ENCODE results near the gene LRG1. TPM values are rescaled to one million over a fixed set of nuclear protein-coding genes. Genes with fewer than 3 reads are reported as not detected.

The LRG1 gene
- total RNA-seq, 1 experiment from 2014 or later: 0.81 TPM

- Mint-ChIP-seq H3K9me3 (no peaks in the 10 kb centered on the region), H3K27me3 (ENCODE audit: low read depth) (peaks cover 2% of the 10 kb centered on the region; the same call in 1 of the 2 replicates), H3K36me3 (peaks cover 6% of the 10 kb centered on the region), H3K4me1 (peaks cover 9% of the 10 kb centered on the region), H3K27ac (no peak within 1 kb of the TSS), H3K4me3 (no peak within 1 kb of the TSS)
- DNase-seq (ENCODE audit: low spot score) (no peak), ATAC-seq (no peak)
- ChIA-PET CTCF (interaction anchor here (1.0 to 3.2 kb wide), 8 partner anchors 8 to 77 kb away, joined by 3 to 28 read pairs (median 10); partner anchors contain the start of genes PLIN4 and PLIN5), POLR2A (no interaction called here)
- no peak for TF ChIP-seq ZBTB43 (CRISPR knock-in tag; IDR thresholded peaks at IDR 0.05)
- TF ChIP-seq TP53 (CRISPR knock-in tag; IDR thresholded peaks at IDR 0.05): no peak
- TF ChIP-seq JUN (CRISPR knock-in tag; IDR thresholded peaks at IDR 0.05): no peak
- TF ChIP-seq ZNF423 (CRISPR knock-in tag; IDR thresholded peaks at IDR 0.05): no peak
- no peak for TF ChIP-seq E2F4 (CRISPR knock-in tag; IDR thresholded peaks at IDR 0.05; ENCODE audit: borderline replicate concordance, low read depth)
- no peak for TF ChIP-seq CDX4 (CRISPR knock-in tag; IDR thresholded peaks at IDR 0.05; ENCODE audit: borderline replicate concordance)
- no peak for TF ChIP-seq GRHL2 (CRISPR knock-in tag; IDR thresholded peaks at IDR 0.05; ENCODE audit: insufficient replicate concordance, severe bottlenecking)
- TF ChIP-seq, protein P1, sequence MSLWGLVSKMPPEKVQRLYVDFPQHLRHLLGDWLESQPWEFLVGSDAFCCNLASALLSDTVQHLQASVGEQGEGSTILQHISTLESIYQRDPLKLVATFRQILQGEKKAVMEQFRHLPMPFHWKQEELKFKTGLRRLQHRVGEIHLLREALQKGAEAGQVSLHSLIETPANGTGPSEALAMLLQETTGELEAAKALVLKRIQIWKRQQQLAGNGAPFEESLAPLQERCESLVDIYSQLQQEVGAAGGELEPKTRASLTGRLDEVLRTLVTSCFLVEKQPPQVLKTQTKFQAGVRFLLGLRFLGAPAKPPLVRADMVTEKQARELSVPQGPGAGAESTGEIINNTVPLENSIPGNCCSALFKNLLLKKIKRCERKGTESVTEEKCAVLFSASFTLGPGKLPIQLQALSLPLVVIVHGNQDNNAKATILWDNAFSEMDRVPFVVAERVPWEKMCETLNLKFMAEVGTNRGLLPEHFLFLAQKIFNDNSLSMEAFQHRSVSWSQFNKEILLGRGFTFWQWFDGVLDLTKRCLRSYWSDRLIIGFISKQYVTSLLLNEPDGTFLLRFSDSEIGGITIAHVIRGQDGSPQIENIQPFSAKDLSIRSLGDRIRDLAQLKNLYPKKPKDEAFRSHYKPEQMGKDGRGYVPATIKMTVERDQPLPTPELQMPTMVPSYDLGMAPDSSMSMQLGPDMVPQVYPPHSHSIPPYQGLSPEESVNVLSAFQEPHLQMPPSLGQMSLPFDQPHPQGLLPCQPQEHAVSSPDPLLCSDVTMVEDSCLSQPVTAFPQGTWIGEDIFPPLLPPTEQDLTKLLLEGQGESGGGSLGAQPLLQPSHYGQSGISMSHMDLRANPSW (CRISPR knock-in tag; conservative IDR thresholded peaks at IDR 0.05; ENCODE audit: low read depth): no peak
- TF ChIP-seq NR2C2 (CRISPR knock-in tag; IDR thresholded peaks at IDR 0.05): no peak
Observed at GRCh38 chr19:4559569-4559968, 19.7 kb upstream of the LRG1 start, which contains the start of gene SEMA6B. TSS of gene SEMA6B (minus strand) at chr19:4559684. CDS start at chr19:4558457, 1,227 bp downstream.

DNA sequence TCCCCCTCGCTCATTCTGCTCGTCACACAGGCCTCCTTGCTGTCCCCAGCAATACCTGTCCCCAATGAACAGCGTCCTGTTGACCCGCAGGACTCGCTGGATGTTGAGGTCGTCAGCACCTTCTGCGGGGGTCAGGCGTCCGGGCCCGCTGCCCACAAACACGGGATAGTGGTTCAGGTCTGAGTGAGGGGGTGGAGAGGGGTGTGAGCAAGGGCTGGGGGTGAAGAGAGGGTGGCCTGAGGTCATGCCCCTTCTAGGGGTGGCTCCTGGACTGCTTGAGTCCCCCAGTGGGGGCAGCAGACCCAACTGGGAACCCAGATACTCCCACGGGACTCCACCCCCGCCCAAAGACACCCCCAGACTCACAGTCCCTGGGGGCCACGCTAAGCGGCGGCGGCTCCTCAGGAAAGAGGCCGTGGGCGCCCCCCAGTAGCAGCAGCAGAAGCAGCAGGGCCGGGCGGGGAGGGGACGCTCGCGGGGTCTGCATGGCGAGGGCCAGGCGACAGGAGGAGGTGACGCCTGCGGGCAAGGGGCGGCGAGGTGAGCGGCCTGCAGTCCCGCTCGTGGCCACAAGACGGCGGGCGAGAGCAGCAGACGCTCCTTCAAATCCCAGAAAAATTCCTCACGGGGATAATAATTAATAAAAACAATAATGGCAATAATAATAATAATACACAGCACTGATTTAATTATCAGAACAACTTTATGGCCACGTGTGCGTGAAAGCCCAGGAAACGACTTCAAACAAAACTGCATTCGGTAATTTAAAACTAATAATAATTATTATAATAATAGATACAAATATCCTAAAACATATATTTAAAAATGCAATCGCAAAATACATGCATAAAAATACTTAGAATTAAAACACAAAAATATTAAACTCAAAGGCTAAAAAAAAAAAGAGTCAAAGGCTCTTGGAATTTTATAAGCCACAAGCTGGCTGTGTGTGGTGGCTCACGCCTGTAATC lies 18.4 kb upstream of the LRG1 start:
- ATAC-seq (peak; percentile 12; the same call in 1 of the 2 replicates), DNase-seq (ENCODE audit: low spot score) (peak; percentile 78)
- H3K4me1 Mint-ChIP-seq: peaks cover 9% of the 10 kb centered on the region
- ChIA-PET POLR2A (no interaction called here), CTCF (interaction anchor here (0.6 to 3.2 kb wide), 16 partner anchors 9 to 120 kb away, joined by 3 to 28 read pairs (median 4); partner anchors contain the start of genes PLIN4 and PLIN5)
- H3K9me3 Mint-ChIP-seq: no peaks in the 10 kb centered on the region
- H3K27me3 Mint-ChIP-seq (ENCODE audit: low read depth): peaks cover 2% of the 10 kb centered on the region; the same call in 1 of the 2 replicates
- no peak overlapping the region for H3K27ac Mint-ChIP-seq
- no peak overlapping the region for H3K4me3 Mint-ChIP-seq
- peaks cover 19% of the 10 kb centered on the region for H3K36me3 Mint-ChIP-seq
- TF ChIP-seq PREB (CRISPR knock-in tag; IDR thresholded peaks at IDR 0.05; ENCODE audit: borderline replicate concordance) (no peak), FOXJ3 (CRISPR knock-in tag; IDR thresholded peaks at IDR 0.05; ENCODE audit: borderline replicate concordance) (no peak), HMGA2 (CRISPR knock-in tag; IDR thresholded peaks at IDR 0.05) (peak; percentile 84), ZNF423 (CRISPR knock-in tag; IDR thresholded peaks at IDR 0.05) (no peak), RORB (CRISPR knock-in tag; IDR thresholded peaks at IDR 0.05) (no peak), ZNF671 (CRISPR knock-in tag; IDR thresholded peaks at IDR 0.05) (no peak), MYBL2 (CRISPR knock-in tag; IDR thresholded peaks at IDR 0.05) (no peak), SMAD4 (CRISPR knock-in tag; IDR thresholded peaks at IDR 0.05) (no peak), PRDM15 (CRISPR knock-in tag; IDR thresholded peaks at IDR 0.05) (no peak), SOX15 (CRISPR knock-in tag; IDR thresholded peaks at IDR 0.05) (no peak)
- TF ChIP-seq, protein P2, sequence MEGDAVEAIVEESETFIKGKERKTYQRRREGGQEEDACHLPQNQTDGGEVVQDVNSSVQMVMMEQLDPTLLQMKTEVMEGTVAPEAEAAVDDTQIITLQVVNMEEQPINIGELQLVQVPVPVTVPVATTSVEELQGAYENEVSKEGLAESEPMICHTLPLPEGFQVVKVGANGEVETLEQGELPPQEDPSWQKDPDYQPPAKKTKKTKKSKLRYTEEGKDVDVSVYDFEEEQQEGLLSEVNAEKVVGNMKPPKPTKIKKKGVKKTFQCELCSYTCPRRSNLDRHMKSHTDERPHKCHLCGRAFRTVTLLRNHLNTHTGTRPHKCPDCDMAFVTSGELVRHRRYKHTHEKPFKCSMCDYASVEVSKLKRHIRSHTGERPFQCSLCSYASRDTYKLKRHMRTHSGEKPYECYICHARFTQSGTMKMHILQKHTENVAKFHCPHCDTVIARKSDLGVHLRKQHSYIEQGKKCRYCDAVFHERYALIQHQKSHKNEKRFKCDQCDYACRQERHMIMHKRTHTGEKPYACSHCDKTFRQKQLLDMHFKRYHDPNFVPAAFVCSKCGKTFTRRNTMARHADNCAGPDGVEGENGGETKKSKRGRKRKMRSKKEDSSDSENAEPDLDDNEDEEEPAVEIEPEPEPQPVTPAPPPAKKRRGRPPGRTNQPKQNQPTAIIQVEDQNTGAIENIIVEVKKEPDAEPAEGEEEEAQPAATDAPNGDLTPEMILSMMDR (IDR thresholded peaks at IDR 0.05): peak; percentile 100
- TF ChIP-seq, protein P3, sequence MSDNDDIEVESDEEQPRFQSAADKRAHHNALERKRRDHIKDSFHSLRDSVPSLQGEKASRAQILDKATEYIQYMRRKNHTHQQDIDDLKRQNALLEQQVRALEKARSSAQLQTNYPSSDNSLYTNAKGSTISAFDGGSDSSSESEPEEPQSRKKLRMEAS (CRISPR knock-in tag; IDR thresholded peaks at IDR 0.05): no peak

All from WTC11 (cell line).